PFSK-1 (cell line): ENCODE results near the gene PCNX3.

Experiments
- POLR2AphosphoS5 ChIP-seq: IDR thresholded peaks from 2 replicates; pipeline ENCODE4 v1.6.1; 2012; ENCODE audit warnings: low read depth, mild to moderate bottlenecking, control low read depth, low read length, moderate library complexity
- TAF1 ChIP-seq: IDR thresholded peaks from 2 replicates; pipeline ENCODE4 v1.6.1; 2012; ENCODE audit warnings: low read length, control low read depth, borderline replicate concordance; ENCODE audit not compliant: insufficient read depth

- TF ChIP-seq POLR2AphosphoS5 (no peak), TAF1 (no peak)
Observed at GRCh38 chr11:65576867-65577755, 38.5 kb upstream of the PCNX3 start.
